Tibial nerve (tissue), 4 donors: ENCODE data around the gene FOXO4. TPM values are rescaled to one million over a fixed set of nuclear protein-coding genes. Genes with fewer than 3 reads are reported as not detected.

Source experiments
- DNase-seq, 2 donors: peaks; one replicate each; pipeline ENCODE4 v3.0.0-alpha.2; 2019; ENCODE audit warnings: low spot score in 2 of 2
- H3K27ac ChIP-seq, 4 donors: fragments of 200-600 bp; sonication (generic) in 3 of 4; one replicate each; pipeline ENCODE4 v1.5.1; 2017 to 2019; ENCODE audit warnings: mild to moderate bottlenecking in 1 of 4
- H3K27me3 ChIP-seq, 2 donors: fragments of 200-600 bp; sonication (generic) in 1 of 2; one replicate each; pipeline versions ENCODE4 v1.5.1 to v1.6.0; 2017 to 2019
- H3K36me3 ChIP-seq, 3 donors: fragments of 200-600 bp; sonication (generic); one replicate each; pipeline ENCODE4 v1.5.1; 2018 to 2019
- H3K4me1 ChIP-seq, 4 donors: fragments of 200-600 bp; sonication (generic) in 3 of 4; one replicate each; pipeline ENCODE4 v1.5.1; 2017 to 2019
- H3K4me3 ChIP-seq, 4 donors: fragments of 200-600 bp; sonication (generic) in 3 of 4; one replicate each; pipeline ENCODE4 v1.5.1; 2017 to 2019; ENCODE audit warnings: mild to moderate bottlenecking in 1 of 4, moderate library complexity in 1 of 4
- H3K9me3 ChIP-seq, 4 donors: fragments of 200-600 bp; sonication (generic) in 3 of 4; one replicate each; pipeline ENCODE4 v1.5.1; 2017 to 2019
- CTCF ChIP-seq, 5 experiments: fragments of 200-600 bp in 3 of 5; fragments of 450-650 bp in 2 of 5; sonication (generic) in 3 of 5; IDR thresholded peaks; one replicate each; pipeline ENCODE4 v1.5.1; 2016 to 2019; ENCODE audit warnings: antibody characterized with exemption in 5 of 5, mild to moderate bottlenecking in 3 of 5, moderate library complexity in 2 of 5
- EP300 ChIP-seq, 2 donors: sonication (generic); formaldehyde crosslinking; IDR thresholded peaks; one replicate each; pipeline ENCODE4 v1.6.1; 2017; ENCODE audit warnings: antibody characterized with exemption in 2 of 2, mild to moderate bottlenecking in 1 of 2
- POLR2A ChIP-seq, 2 donors: fragments of 450-650 bp; IDR thresholded peaks; one replicate each; pipeline ENCODE4 v1.6.1; 2017; ENCODE audit warnings: antibody characterized with exemption in 2 of 2, mild to moderate bottlenecking in 2 of 2, moderate library complexity in 2 of 2
- WGBS, 2 donors: methylation state at CpG; one replicate each; pipeline ENCODE4 v1.1.5; 2018; 5-methylcytosine and 5-hydroxymethylcytosine counted together
- total RNA-seq, 4 donors: library from RNA; depleted of rRNA; stranded (reverse); fragments of >200 nt; gene quantifications; one replicate each; pipeline ENCODE4 v1.1.0, GENCODE V29; 2016

FOXO4 gene
- total RNA-seq, 4 donors from 2014 or later, result 18.9 to 35.4 (median 30.5) TPM

- WGBS, 2 donors, result 77 to 80% methylated on average over 1 to 4 of the region's 4 CpGs
- Histone ChIP-seq H3K27me3 (no peaks in the 10 kb centered on the region), H3K9me3 (no peaks in the 10 kb centered on the region), H3K27ac (no peak overlapping the region), H3K4me1 (peaks cover 0 to 10% (median 0%) of the 10 kb centered on the region in 4 donors), H3K4me3 (no peak overlapping the region), H3K36me3 (peaks cover 0 to 93% (median 0%) of the 10 kb centered on the region in 3 donors)
- no peak for TF ChIP-seq CTCF (IDR thresholded peaks at IDR 0.05)
- no peak for TF ChIP-seq EP300 (IDR thresholded peaks at IDR 0.05)
- no peak for TF ChIP-seq POLR2A (IDR thresholded peaks at IDR 0.05)
- no peak for DNase-seq
These were observed 35.9 kb downstream of the FOXO4 start for GRCh38 chrX:71131510-71131909.

- no peak for TF ChIP-seq EP300 (IDR thresholded peaks at IDR 0.05)
- TF ChIP-seq POLR2A (IDR thresholded peaks at IDR 0.05), result no peak
- TF ChIP-seq CTCF (IDR thresholded peaks at IDR 0.05), result no peak
- Histone ChIP-seq H3K36me3 (peaks cover 0 to 65% (median 0%) of the 10 kb centered on the region in 3 donors), H3K27me3 (no peaks in the 10 kb centered on the region)
These were observed 44.8 kb downstream of the FOXO4 start for GRCh38 chrX:71140440-71140839.

GRCh38 chrX:71143508-71143907, 47.9 kb downstream of the FOXO4 start:
- WGBS, 2 donors, result 3 to 50% methylated on average over 5 to 6 of the region's 6 CpGs
- H3K27me3 ChIP-seq, result no peaks in the 10 kb centered on the region
- H3K9me3 ChIP-seq, result no peaks in the 10 kb centered on the region
- no peak overlapping the region for H3K4me3 ChIP-seq
- peaks cover 0 to 25% (median 0%) of the 10 kb centered on the region in 4 donors for H3K4me1 ChIP-seq
- no peak for TF ChIP-seq POLR2A (IDR thresholded peaks at IDR 0.05)
- TF ChIP-seq CTCF (IDR thresholded peaks at IDR 0.05), result no peak
- TF ChIP-seq EP300 (IDR thresholded peaks at IDR 0.05), result no peak
- peak; percentile 38 to 73 for DNase-seq
- peak overlapping the region in 2 of 4 donors; percentile 54 to 82 for H3K27ac ChIP-seq
- peaks cover 0 to 35% (median 0%) of the 10 kb centered on the region in 3 donors for H3K36me3 ChIP-seq

More at GRCh38 chrX:71140440-71140839, 44.8 kb downstream of the FOXO4 start:
- Histone ChIP-seq H3K4me1 (peaks cover 0 to 18% (median 0%) of the 10 kb centered on the region in 4 donors), H3K9me3 (no peaks in the 10 kb centered on the region), H3K27ac (no peak overlapping the region), H3K4me3 (no peak overlapping the region)
- WGBS, 2 donors, result 52 to 73% methylated on average over 2 to 6 of the region's 6 CpGs
- DNase-seq, result no peak

GRCh38 chrX:71144651-71145050, 49.0 kb downstream of the FOXO4 start, which contains the start of gene NLGN3:
NLGN3 (plus strand) TSS chrX:71144841; CDS start chrX:71147750, 2,909 bp downstream.
- H3K4me3 ChIP-seq, result peak within 1 kb of the TSS; percentile 25 to 52 (median 34)
- no peaks in the 10 kb centered on the region for H3K27me3 ChIP-seq
- WGBS, 2 donors, result 20 to 43% methylated on average over 5 to 21 of the region's 28 CpGs
- H3K36me3 ChIP-seq, result peaks cover 0 to 25% (median 0%) of the 10 kb centered on the region in 3 donors
- no peak for DNase-seq
- H3K4me1 ChIP-seq, result peaks cover 0 to 25% (median 0%) of the 10 kb centered on the region in 4 donors
- peak within 1 kb of the TSS; percentile 19 to 82 (median 46) for H3K27ac ChIP-seq
- H3K9me3 ChIP-seq, result no peaks in the 10 kb centered on the region
- TF ChIP-seq EP300 (IDR thresholded peaks at IDR 0.05) (peak in 1 of 2 donors; percentile 24), POLR2A (IDR thresholded peaks at IDR 0.05) (no peak)

- 33 to 79% methylated on average over 4 to 28 of the region's 28 CpGs for WGBS, 2 donors
- TF ChIP-seq POLR2A (IDR thresholded peaks at IDR 0.05), result no peak
- TF ChIP-seq CTCF (IDR thresholded peaks at IDR 0.05), result peak in 1 of 5 experiments; percentile 12
- no peak for TF ChIP-seq EP300 (IDR thresholded peaks at IDR 0.05)
- no peak overlapping the region for H3K4me3 ChIP-seq
These were observed 52.0 kb downstream of the FOXO4 start for GRCh38 chrX:71147496-71148277.

More at GRCh38 chrX:71147496-71148277, 52.0 kb downstream of the FOXO4 start:
- no peaks in the 10 kb centered on the region for H3K9me3 ChIP-seq
- no peak for DNase-seq
- no peaks in the 10 kb centered on the region for H3K36me3 ChIP-seq
- peaks cover 0 to 25% (median 0%) of the 10 kb centered on the region in 4 donors for H3K4me1 ChIP-seq
- peak overlapping the region in 2 of 4 donors; percentile 71 to 74 for H3K27ac ChIP-seq
- H3K27me3 ChIP-seq, result no peaks in the 10 kb centered on the region
